Mammary epithelial cell (primary cell): Measurements from ENCODE around the gene LRGUK.
"Not testable (repeated sequence)": the region's sequence is repeated elsewhere in the genome, so short reads cannot be mapped to it uniquely, and the experiment has no call there.

Experiments
- CTCF ChIP-seq, 2 donors: IDR thresholded peaks in 1 of 2; conservative IDR thresholded peaks in 1 of 2; 2 replicates each; pipeline ENCODE4 v1.5.1; 2011 to 2012; ENCODE audit warnings: inconsistent platforms in 2 of 2, low read length in 2 of 2, mild to moderate bottlenecking in 2 of 2, control low read depth in 1 of 2, low read depth in 1 of 2; ENCODE audit not compliant: insufficient read depth in 1 of 2; ENCODE audit errors: extremely low read depth in 1 of 2
- EZH2 ChIP-seq: IDR thresholded peaks from 2 replicates; pipeline ENCODE4 v1.6.1; 2012; ENCODE audit warnings: low read length, inconsistent platforms, borderline replicate concordance

- not testable (repeated sequence) for TF ChIP-seq EZH2; CTCF (conservative IDR thresholded peaks at IDR 0.05 in 1 of 2, IDR thresholded peaks at IDR 0.05 in 1 of 2; ENCODE audit: extremely low read depth in 1 of 2, insufficient read depth in 1 of 2, low read depth in 1 of 2, low read length in 2 of 2)
Observed at GRCh38 chr7:134295982-134296381, 168.8 kb downstream of the LRGUK start.
